Caco-2 (cell line): ENCODE results near the gene TEAD3. TPM values are rescaled to one million over a fixed set of nuclear protein-coding genes. Genes with fewer than 3 reads are reported as not detected.

Experiments used
- BruUV-seq: library from RNA; stranded (reverse); fragments of 400-500 nt; replicated peaks from 2 replicates; lab custom pipeline; 2021; lab: Mats Ljungman, UMichigan
- CTCF ChIA-PET: fragments of 300-600 bp; sonication (Branson Sonifier 250); formaldehyde crosslinking; loops from one replicate; lab custom pipeline; 2022; ENCODE audit warnings: antibody characterized with exemption; lab: Charles Lee
- POLR2A ChIA-PET: fragments of 300-600 bp; sonication (Branson Sonifier 250); formaldehyde crosslinking; loops from one replicate; lab custom pipeline; 2022; ENCODE audit warnings: antibody characterized with exemption; lab: Charles Lee
- DNase-seq, 2 experiments: peaks; one replicate each; pipeline versions ENCODE4 v3.0.0 to v3.0.0-alpha.2; 2020 to 2022
- H3K27me3 ChIP-seq: replicated peaks from 2 replicates; pipeline ENCODE4 v1.6.0; 2011; ENCODE audit warnings: low read length; ENCODE audit not compliant: control insufficient read depth, insufficient read depth
- H3K36me3 ChIP-seq: 2 replicates; pipeline ENCODE4 v1.5.1; 2011; ENCODE audit warnings: low read length; ENCODE audit not compliant: control insufficient read depth, insufficient read depth
- H3K4me1 ChIP-seq: fragments of 250-450 bp; sonication (Bioruptor Pico); 2 replicates; pipeline ENCODE4 v1.5.1; 2020; ENCODE audit warnings: mild to moderate bottlenecking
- H3K4me3 ChIP-seq: 2 replicates; pipeline ENCODE4 v1.5.1; 2011; ENCODE audit warnings: low read depth, mild to moderate bottlenecking, control low read depth, low read length
- H3K9me3 ChIP-seq: fragments of 250-450 bp; sonication (Bioruptor Pico); 2 replicates; pipeline ENCODE4 v1.5.1; 2020; ENCODE audit warnings: mild to moderate bottlenecking, moderate library complexity
- H3K27ac Mint-ChIP-seq: one replicate; pipeline ENCODE4 v1.8.0; 2022; ENCODE audit warnings: mixed read lengths; ENCODE audit not compliant: unreplicated experiment
- H3K27me3 Mint-ChIP-seq: one replicate; pipeline ENCODE4 v1.8.0; 2022; ENCODE audit warnings: mixed read lengths; ENCODE audit not compliant: insufficient read depth, unreplicated experiment
- H3K36me3 Mint-ChIP-seq: one replicate; pipeline ENCODE4 v1.8.0; 2022; ENCODE audit warnings: mild to moderate bottlenecking, mixed read lengths; ENCODE audit not compliant: insufficient read depth, unreplicated experiment
- H3K4me1 Mint-ChIP-seq: one replicate; pipeline ENCODE4 v1.8.0; 2022; ENCODE audit warnings: low read depth, mixed read lengths; ENCODE audit not compliant: unreplicated experiment
- H3K4me3 Mint-ChIP-seq: one replicate; pipeline ENCODE4 v1.8.0; 2022; ENCODE audit warnings: mild to moderate bottlenecking, moderate library complexity, mixed read lengths; ENCODE audit not compliant: unreplicated experiment
- H3K9me3 Mint-ChIP-seq: one replicate; pipeline ENCODE4 v1.8.0; 2022; ENCODE audit warnings: mixed read lengths; ENCODE audit not compliant: unreplicated experiment
- intact Hi-C: fragments of 100-400 bp; cut with micrococcal nuclease; formaldehyde crosslinking; loops from one replicate; pipeline ENCODE4 v1.10.0; 2022; ENCODE audit not compliant: unreplicated experiment
- total RNA-seq: library from RNA; stranded (reverse); gene quantifications from 2 replicates; pipeline ENCODE4 v1.2.3, GENCODE V29; 2022
- TF ChIP-seq, protein P1 (sequence below), 2 experiments: fragments of 200-600 bp in 1 of 2; IDR thresholded peaks; 1 replicate in 1 of 2; 2 replicates in 1 of 2; pipeline versions ENCODE4 v1.5.1 to v1.8.0; 2011 to 2022; ENCODE audit warnings: antibody characterized with exemption in 1 of 2, control low read depth in 1 of 2, inconsistent platforms in 1 of 2, low read depth in 1 of 2, low read length in 1 of 2, mild to moderate bottlenecking in 1 of 2, moderate library complexity in 1 of 2; ENCODE audit not compliant: insufficient read depth in 1 of 2, severe bottlenecking in 1 of 2, unreplicated experiment in 1 of 2

Gene TEAD3
- total RNA-seq, 1 experiment from 2014 or later = 57.2 TPM

DNA sequence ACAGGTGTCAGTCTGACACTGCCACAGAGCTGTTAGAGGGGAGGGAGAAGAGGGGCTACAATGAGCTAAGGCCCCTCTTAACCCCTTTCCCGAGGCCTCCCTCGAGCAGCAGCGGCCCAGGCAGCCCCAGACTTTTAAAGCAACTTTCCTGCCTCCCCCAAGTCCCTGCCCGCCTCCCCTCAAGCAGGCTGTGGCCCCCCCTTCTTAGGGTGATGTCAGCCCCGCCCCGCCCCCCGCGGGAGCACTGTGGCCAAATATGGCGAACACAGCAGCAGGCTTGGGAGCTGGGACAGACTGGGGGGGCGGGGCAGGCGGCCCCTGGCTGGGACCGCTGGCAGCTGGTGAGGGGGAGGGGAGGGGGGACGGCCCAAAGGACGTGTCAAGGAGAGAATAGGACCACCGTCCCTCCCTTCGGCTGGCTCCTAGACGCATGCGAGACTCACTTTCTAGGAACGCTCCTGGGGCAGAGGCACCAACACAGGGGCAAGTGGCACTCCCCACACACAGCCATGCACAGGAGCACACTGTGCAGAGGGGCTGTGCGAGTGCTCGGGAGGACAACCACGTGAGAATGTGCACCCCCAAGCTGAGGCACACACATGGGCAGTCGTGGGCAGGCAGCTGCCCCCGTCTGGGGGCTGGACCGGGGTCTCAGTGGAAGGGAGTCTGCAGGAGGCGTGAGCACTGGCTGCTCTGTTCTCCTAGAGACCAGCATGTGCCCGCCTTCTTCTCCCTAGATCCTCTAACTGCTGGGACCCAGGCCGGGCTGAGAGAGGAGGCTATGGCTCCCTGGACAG is 6.7 kb downstream of the TEAD3 start:
- CTCF ChIA-PET = no interaction called here
- POLR2A ChIA-PET = no interaction called here
- Mint-ChIP-seq H3K27ac (peak overlapping the region; percentile 81), H3K4me1 (peaks cover 60% of the 10 kb centered on the region), H3K36me3 (peaks cover 29% of the 10 kb centered on the region), H3K9me3 (no peaks in the 10 kb centered on the region), H3K4me3 (peak overlapping the region; percentile 58), H3K27me3 (no peaks in the 10 kb centered on the region)
- no peak overlapping the region for H3K4me3 ChIP-seq
- H3K4me1 ChIP-seq = peaks cover 92% of the 10 kb centered on the region
- no peaks in the 10 kb centered on the region for H3K9me3 ChIP-seq
- no peaks in the 10 kb centered on the region for H3K36me3 ChIP-seq
- no peak for DNase-seq
- H3K27me3 ChIP-seq = no peaks in the 10 kb centered on the region
- intact Hi-C loops = no loop called here
- no TSS peak for BruUV-seq
- TF ChIP-seq, protein P1, sequence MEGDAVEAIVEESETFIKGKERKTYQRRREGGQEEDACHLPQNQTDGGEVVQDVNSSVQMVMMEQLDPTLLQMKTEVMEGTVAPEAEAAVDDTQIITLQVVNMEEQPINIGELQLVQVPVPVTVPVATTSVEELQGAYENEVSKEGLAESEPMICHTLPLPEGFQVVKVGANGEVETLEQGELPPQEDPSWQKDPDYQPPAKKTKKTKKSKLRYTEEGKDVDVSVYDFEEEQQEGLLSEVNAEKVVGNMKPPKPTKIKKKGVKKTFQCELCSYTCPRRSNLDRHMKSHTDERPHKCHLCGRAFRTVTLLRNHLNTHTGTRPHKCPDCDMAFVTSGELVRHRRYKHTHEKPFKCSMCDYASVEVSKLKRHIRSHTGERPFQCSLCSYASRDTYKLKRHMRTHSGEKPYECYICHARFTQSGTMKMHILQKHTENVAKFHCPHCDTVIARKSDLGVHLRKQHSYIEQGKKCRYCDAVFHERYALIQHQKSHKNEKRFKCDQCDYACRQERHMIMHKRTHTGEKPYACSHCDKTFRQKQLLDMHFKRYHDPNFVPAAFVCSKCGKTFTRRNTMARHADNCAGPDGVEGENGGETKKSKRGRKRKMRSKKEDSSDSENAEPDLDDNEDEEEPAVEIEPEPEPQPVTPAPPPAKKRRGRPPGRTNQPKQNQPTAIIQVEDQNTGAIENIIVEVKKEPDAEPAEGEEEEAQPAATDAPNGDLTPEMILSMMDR (IDR thresholded peaks at IDR 0.05; ENCODE audit: insufficient read depth in 1 of 2, low read depth in 1 of 2, low read length in 1 of 2, severe bottlenecking in 1 of 2, unreplicated experiment in 1 of 2) = no peak

DNA sequence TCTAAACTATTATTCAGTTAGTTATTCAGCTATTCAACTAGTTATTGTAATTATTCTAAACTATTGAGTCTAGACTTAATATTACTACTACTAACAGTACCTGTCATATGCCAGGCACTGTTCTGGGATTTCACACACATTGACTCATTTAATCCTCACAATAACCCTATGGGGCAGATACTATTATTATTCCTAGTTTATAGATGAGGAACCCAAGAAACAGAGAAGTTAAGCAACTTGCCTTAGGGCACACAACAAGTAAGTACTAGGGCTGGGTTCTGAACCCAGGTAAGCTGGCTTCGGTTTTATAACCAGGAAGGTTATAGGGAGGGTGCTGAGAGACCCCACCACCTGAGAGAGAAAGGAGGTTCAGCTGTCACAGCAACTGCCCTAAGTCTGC is 7.8 kb downstream of the TEAD3 start:
- TF ChIP-seq, protein P1 (IDR thresholded peaks at IDR 0.05; ENCODE audit: insufficient read depth in 1 of 2, low read depth in 1 of 2, low read length in 1 of 2, severe bottlenecking in 1 of 2, unreplicated experiment in 1 of 2) = no peak
- no peak overlapping the region for H3K4me3 ChIP-seq
- no peaks in the 10 kb centered on the region for H3K27me3 Mint-ChIP-seq
- peaks cover 68% of the 10 kb centered on the region for H3K4me1 Mint-ChIP-seq
- ChIA-PET CTCF (no interaction called here), POLR2A (no interaction called here)
- H3K9me3 Mint-ChIP-seq = no peaks in the 10 kb centered on the region
- intact Hi-C loops = no loop called here
- BruUV-seq = no TSS peak
- DNase-seq = no peak
- peaks cover 88% of the 10 kb centered on the region for H3K4me1 ChIP-seq
- H3K27me3 ChIP-seq = no peaks in the 10 kb centered on the region
- peaks cover 3% of the 10 kb centered on the region; the same call in 1 of the 2 replicates for H3K36me3 ChIP-seq
- peaks cover 37% of the 10 kb centered on the region for H3K36me3 Mint-ChIP-seq
- H3K4me3 Mint-ChIP-seq = no peak overlapping the region
- no peak overlapping the region for H3K27ac Mint-ChIP-seq
- no peaks in the 10 kb centered on the region for H3K9me3 ChIP-seq

DNA sequence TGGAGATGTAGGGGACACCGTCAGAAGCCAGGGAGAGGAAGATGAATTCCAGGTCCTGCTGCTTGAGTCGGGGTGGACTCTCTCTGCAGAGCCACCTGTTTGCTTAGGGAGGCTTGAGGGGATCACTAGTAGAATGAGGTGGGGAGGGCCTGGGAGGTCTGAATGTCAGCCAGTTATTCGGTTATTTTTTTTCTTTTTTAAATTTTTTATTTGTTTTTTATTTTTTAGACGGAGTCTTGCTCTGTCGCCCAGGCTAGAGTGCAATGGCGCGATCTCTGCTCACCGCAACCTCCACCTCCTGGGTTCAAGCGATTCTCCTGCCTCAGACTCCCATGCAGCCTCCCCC is 8.4 kb downstream of the TEAD3 start:
- peaks cover 83% of the 10 kb centered on the region for H3K4me1 ChIP-seq
- no peak for DNase-seq
- no TSS peak for BruUV-seq
- intact Hi-C loops = no loop called here
- no peaks in the 10 kb centered on the region for H3K9me3 ChIP-seq
- no peaks in the 10 kb centered on the region for H3K27me3 ChIP-seq
- Mint-ChIP-seq H3K27ac (peak overlapping the region; percentile 78), H3K36me3 (peaks cover 43% of the 10 kb centered on the region), H3K4me3 (no peak overlapping the region), H3K27me3 (no peaks in the 10 kb centered on the region), H3K4me1 (peaks cover 69% of the 10 kb centered on the region), H3K9me3 (no peaks in the 10 kb centered on the region)
- POLR2A ChIA-PET = no interaction called here
- H3K36me3 ChIP-seq = peaks cover 4% of the 10 kb centered on the region; the same call in 1 of the 2 replicates
- CTCF ChIA-PET = no interaction called here
- TF ChIP-seq, protein P1 (IDR thresholded peaks at IDR 0.05; ENCODE audit: insufficient read depth in 1 of 2, low read depth in 1 of 2, low read length in 1 of 2, severe bottlenecking in 1 of 2, unreplicated experiment in 1 of 2) = no peak
- H3K4me3 ChIP-seq = no peak overlapping the region
